Stimulated activated CD4-positive, alpha-beta T cell treated with anti-CD3 and anti-CD28 coated beads, TNF-alpha, amount 100 ng/mL, for 1 hour (primary cell): Measurements from ENCODE around the gene FBRSL1.
A peak's percentile ranks its signal among the peaks of the same experiment; 100 is the strongest.

Experiments
- DNase-seq, 3 donors: peaks; one replicate each; pipeline ENCODE4 v3.0.0-alpha.2; 2020; ENCODE audit warnings: low read depth in 3 of 3, low spot score in 1 of 3

The FBRSL1 gene

DNA sequence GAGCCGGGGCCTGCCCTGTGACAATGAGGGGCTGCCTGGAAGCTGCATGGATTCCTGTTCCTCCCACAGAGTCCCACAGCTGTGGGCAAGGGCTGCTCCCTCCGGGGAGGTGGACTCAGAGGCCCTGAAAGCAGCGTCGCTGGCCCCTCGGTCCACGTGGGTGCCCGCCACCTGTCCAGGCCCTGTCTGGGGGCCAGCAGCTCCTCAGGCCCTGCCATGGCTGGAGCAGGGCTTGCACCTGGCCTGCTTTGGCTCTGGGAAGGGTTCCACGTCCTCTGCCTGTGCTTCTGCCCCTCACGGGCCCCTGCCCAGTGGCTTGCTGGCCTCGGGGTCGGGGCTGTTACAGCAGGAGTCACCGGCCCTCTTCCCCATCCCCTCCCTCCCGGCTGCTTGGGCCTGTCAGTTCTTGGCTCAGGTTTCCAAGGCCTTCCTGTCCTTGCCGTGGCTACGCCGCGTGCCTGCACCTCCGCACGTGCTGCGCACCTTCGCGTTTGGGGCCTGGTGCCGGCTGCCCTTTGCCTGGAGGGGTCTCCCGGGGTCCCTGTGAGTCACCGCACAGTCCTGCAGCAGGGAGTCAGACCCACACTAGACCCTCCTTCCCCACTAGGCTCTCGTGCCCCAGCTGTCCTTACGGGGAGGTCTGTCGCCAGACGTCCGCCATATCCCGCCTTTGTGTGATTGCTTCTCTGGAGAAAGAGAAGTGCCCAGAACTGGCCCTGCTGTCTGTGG, 5.8 kb downstream of the FBRSL1 start:
- no peak for DNase-seq

DNA sequence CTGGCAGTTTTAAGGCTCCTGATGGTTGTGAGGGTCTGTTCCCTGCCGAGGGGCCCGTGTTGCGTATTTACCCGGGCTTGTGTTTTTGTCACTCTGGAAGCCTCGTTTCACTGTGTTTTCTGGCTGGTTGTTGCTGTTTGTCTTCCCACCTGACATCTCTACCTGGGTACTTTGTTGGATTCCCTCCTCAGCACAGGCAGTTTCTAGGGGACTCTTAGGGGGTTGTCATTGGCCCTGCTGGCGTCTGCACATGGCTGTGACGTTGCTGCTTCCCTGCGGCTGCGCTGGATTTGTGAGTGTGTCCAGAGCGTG, 6.4 kb downstream of the FBRSL1 start:
- DNase-seq: no peak

DNA sequence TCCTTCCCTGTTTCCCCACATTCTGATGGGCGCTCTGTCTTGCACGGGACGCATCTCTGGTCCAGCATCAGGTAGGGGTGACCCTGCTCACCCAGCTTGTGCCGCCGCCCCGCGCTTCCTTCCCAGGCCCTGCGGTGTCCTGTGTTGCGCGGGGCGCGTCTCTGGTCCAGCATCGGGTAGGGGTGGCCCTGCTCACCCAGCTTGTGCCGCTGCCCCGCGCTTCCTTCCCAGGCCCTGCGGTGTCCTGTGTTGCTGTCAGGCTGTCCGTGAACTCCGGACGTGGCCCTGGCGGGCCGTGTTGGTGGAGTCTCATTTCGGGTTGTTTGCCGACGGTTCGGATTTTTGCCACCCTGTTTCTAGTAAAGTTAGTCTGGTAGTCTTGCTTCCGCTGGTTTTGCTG, 6.8 kb downstream of the FBRSL1 start:
- no peak for DNase-seq

DNA sequence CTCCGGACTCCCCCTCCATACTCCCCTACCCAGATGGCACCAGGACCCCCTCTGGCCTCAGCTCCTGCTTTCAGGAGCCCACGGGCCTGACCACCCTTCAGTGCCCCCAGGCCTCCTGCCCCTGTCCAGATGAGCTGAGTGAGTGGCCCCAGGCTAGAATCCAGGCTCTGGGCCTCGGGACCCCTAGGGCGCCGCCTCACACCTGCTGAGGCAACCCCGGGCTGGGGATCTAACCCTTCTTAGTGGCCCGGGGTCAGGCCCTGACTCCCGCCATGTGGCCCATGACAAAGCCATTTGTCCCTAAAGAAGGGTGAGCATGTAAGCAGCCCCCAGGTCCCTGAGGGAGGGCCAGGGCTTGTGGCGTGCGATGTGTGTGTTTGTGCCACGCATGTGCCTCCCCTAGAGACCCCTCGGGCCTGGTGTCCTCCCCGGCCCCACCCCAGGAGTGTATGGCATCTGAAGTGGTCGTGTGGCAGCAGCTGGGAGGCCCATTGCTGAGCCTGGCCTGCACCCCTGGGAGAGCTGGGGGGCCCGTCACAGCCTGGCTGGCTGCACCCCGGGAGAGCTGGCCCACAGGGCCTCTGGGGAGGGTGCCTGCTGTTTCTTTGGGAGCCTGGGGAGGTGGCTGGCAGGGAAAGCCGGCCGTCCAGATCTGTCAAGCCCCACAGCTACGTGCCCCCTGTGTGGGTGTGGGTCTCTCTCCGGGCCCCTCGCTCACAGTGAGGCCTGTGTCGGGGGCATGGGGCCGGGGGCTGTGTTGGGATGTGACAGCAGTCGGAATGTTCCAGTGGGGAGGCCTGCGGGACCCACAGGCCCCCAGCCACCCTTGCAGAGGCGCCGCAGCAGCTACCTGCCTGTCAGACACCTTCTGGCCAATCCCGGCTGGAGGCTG, 7.8 kb downstream of the FBRSL1 start:
- DNase-seq: no peak

DNA sequence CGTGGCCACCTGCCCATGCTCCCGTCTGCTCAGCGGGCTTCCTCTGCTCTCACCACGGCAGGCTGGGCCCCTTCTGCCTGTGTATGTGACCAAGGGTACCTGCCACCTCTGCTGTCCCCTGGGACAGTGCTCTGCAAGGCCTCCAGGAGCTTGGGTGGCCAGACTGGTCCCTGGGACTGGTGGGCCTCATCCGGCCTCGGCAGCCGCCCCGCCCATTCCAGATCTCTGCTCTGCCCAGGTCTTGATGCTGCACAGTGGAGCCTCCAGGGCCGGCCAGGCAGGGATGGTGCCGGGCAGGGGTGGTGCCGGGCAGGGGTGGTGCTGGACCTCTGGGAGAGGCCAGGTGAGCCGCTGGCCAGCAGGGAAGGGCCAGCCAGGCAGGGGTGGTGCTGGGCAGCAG, 9.0 kb downstream of the FBRSL1 start:
- DNase-seq: no peak

DNA sequence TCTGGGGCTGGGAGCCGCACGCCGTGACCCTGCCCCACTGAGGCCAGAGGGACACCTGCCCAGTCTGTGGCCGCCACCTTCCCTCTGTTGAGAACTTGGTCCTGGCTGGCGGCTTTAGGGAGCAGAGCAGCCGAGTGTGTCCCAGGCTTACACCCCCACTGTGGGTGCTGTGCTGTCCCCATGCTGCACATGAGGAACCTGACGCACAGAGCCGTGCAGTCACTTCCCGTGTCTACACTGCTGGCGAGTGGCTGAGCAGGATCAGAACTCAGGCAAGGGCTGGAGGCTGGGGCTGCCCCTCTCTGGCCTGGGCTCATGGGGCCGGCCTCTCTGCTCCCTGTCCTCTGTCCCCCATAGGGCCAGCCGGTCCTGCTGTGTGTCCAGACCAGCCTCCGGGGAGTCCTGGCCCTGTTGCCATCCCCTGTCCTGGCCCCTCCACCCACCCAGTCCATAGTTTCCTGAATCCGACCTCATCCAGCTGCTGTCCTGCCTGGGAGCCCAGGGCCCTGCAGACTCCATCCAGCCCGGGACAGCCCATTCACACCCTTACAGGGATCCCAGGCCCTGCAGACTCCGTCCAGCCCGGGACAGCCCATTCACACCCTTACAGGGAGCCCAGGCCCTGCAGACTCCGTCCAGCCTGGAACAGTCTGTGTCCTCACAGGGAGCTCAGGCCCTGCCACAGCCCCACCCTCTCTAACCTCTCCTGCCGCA, 10.3 kb downstream of the FBRSL1 start:
- DNase-seq: no peak

DNA sequence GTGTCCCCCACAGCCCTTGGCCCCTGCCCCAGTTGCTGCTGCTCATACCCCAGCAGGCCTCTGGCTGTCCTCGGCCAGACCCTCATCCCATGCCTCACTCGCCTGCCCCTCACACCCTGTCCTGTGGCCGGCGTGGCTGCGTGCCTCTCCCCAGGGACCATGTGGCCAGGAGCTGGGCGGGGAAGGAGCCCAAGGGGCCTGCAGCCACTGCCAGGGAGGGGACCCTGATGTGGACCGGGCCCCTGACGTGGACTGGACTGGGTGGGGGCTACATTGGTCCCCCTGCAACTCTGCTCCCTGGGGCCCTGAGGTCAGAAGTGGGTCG, 10.9 kb downstream of the FBRSL1 start:
- DNase-seq: no peak

DNA sequence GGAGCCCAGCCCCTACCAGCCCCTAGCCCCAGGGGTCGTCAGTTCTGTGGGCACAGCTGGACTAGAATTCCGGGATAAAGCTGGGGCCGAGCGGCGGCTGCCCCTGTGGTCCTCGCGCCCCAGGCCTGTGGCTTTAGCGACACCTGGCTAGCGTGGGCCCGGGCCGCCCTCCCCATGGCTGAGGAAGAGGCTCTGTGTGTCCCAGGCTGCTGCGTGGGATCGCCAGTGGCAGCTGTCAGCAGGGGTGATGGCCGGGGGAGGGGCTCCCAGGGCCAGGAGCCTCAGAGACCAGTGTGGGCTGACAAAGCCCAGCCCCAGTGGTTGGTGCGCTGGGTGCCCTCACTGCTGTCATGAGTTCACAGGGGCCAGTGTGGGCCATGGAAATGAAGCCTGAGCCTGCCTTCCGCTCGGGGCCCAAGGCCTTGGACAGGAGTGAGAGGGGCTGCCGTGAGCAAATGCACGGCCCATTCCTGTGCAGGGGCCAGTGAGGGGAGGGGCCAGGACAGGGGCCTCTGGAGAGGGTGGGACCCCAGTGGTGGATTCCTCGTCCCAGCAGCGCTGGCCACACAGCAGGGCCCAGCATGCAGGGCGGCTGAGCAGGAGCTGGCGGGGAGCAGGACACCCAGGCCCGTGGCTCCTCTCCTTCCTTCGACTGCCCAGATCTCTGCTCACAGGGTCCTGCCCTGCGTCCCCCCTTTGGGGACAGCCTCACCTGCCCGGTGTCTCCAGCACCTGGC, 11.4 kb downstream of the FBRSL1 start:
- DNase-seq: no peak

DNA sequence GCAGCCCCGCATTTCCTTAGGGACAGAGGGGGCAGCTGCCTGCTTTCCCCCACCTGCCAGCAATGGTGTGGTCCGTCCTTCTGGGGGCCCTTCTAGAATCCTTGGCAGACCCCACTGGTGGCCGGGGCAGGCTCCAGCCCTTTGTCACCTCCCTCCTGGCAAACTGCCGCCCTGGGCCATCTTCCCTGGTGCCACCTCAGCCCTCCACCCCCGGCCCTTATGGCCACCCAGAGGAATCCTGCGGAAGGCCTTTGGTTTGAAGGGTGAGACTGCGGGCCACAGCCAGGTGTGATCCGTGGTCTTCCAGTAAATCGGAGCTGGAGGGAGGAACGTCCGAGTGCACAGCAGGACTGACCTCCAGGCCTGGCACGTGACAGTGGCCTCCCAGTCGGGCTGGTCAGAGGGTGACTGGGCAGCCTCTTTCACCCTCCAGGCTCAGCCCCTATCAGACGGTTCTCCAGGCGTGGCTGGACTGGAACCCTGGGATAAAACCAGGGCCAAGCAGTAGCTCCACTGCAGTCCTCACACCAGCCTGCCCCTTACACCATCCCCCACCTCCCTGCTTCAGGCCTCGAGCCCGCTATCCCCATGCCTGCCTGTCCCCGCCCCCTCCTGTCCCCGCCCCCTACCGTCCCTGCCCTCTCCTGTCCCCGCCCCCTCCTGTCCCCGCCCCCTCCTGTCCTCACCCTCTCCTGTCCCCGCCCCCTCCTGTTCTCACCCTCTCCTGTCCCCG, 12.4 kb downstream of the FBRSL1 start:
- no peak for DNase-seq

DNA sequence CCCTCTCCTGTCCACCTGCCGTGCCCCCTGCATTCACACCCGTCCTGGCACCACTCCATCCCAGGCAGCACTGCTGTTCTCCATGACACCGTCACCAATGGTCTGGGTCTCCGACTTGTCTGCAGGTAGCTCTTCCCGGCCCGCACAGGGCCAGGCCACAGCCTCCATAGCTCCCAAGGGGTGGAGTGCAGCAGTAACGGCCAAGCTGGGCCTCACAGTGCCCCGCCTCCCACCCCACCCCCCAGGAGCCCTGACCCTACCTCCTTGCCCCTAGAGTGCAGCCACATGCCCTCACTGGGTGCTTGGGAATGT, 12.9 kb downstream of the FBRSL1 start:
- no peak for DNase-seq

DNA sequence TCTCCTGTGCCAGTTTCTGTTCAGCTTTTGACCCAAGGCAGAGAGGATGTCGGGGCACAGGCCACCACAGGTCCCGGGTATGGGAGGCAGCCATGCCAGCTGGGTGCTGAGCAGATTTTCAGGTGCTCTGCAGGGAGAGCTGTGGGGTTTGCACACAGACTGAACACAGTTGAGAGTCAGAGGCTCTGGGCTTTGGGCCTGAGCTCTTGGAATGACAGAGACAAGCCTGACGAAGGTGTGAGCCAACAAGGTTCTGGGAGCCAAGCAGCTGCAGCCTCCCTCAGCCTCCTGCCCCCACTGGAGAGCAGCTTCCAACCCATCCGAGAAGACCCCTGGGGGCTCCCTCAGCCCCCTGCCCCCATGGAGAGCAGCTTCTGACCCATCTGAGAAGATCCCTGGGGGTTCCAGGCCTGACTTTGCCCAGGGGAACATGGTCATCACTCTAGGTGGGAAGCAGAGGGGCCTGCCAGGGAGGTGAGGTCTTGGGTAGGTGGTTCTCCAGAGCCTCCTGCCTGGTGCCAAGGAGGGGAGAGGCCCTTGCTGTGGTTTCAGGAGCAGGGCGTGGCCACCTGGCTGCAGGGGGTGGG, 13.8 kb downstream of the FBRSL1 start:
- no peak for DNase-seq

DNA sequence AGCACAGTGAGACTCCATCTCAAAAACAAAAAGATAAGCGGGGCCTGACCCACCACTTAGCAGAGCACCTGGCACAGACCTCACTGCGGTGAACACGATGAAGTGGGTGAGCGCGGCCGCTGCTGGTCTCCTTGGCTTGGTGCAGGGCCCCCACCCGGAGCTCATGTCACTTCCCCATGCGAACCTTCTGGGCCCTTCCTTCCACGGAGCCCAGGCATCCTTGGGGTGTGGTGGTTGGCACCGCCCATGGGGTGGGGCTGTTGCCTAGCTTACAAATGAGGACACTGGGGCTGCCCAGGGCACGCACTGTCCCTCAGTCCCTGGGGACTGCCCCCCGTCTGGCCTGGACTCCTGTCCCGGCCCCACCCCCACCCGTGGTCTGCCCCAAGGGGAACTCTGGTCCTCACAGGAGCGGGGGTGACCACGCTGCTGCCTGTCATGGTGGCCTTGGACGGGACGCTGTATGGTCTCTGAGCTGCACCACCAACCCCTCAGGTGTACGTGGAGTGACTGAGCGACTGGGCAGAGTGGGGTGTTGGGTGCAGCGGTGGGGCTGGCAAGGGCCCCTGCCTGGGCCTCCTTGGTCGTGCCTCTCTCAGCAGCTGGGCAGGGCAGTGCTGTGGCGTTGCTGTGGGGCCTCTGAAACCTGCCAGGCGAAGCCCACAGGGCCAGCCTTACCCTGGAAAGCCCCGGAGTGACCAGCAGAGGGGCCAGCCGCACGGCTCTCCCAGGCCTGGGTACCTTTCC, 15.3 kb downstream of the FBRSL1 start:
- no peak for DNase-seq

DNA sequence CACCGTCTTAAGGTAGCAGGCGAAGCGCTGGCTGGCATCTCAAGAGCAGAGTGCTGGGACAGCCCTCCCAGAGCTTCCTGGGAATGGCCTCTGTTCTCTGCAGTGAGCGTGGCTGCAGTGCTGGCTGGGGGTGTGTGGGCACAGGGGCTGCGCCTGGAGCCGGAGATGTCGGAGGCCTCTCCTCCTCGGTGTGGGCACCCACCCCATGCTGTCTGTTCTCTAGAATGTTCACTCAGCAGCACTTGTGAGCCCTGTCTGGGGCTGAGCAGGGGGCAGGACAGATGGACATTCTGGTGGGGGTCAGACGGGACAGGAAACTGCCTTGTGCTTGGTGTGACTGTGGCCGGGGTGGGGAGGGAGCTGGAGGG, 15.9 kb downstream of the FBRSL1 start:
- no peak for DNase-seq

DNA sequence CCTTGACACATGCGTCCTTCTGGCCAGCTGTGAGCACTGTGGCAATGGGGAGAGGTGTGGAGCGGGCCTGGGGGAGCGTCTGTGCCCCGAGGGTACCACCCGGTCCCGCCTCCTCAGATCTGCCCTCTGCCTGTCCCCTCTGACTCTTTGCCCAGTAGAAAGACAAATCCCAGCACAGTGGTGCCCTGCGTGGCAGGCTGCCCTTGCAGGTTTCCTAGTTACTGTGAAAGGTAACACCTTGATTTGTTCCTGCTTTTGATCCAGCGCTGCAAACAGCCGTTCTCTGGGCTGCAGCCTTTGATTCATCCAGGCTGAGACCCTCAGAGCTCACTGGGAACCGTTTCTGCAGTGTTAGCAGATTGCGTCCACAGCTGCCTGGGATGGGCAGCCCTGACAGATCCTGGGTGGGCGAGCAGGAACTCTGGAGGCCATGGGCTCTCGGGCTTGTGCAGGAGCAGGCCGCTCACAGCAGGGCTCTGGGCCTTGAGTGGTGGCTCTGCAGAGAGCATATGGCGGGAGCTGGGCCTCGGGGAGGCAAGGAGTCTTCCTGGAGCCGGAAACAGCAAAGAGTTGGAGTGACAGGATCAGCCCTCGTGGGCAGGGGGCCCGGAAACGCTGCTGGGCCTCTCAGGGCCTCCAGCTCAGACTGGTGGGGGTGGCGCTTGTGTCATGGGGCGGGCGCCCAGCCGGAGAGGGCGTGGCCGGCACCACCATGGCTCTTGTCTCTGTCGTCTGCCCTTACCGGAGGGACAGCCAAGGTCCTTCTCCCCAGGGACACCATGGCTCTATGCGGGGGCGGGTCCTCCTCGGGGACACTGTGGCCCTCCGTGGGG, 16.6 kb downstream of the FBRSL1 start:
- DNase-seq: peak in 2 of 3 donors; percentile 17 to 48

DNA sequence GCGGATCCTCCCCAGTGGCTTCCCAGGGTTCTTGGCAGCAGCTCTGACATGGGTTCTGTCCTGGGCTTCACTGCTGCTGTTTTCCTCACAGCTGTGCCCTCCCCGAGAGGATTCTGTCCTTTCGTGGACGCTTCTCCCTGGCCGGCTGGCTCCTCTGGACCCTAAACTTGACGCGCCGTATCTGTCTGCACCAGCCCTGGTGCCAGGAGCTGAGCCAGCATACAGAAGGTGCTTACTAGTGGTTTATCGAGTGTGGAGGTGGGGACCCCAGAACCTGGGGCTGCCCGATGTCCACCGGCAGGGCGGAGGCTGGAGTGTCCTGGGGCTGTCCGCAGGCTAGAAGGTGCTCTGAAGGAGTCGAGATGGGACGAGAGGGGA, 17.2 kb downstream of the FBRSL1 start:
- no peak for DNase-seq

DNA sequence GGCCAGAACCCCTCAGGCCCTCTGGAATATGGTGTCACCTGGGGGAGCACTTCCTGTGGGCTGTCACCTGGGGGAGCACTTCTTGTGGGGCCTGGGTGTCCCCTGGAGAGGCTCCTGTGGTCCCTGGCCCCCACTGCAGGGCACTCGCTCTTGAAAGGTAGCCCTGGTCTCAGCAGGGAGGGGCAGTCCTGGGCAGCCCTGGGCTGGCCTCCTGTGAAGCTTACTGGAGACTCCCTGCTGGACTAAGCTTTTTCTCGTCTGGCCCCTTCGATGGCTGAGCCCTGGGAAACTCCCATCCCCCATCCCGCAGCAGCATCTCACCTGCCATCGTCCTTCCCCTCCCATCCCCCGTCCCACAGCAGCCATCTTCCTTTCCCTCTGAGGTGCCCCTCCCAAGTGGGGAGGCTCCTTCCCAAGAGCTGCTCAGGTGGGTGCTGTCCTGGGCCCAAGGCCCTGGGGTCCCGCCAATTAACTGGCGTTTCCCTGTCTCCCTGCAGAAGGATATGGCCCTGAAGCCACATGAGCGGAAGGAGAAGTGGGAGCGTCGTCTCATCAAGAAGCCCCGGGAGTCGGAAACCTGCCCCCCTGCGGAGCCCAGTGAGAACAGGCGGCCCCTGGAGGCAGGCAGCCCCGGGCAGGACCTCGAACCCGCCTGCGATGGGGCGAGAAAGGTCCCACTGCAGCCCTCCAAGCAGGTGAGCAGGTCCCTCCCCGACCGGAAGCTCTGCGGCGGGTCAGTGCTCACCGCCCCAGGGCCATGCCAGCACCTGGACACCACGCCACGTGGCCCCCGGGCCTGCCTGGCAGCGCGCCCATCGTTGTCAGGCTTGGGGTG, 17.9 kb downstream of the FBRSL1 start:
- DNase-seq: no peak

DNA sequence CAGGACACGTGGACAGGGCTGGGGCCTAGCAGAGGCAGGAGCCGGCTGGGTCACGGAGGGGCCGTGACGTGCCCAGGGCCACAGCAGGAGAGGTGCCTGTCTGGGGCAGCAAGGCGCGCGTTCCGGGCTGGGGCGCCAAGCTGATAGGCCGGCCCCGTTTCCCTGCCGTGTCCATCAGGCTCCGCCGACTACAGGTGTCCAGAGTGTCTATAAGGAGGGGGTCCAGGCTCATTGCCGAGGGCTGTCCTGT, 18.5 kb downstream of the FBRSL1 start:
- no peak for DNase-seq

DNA sequence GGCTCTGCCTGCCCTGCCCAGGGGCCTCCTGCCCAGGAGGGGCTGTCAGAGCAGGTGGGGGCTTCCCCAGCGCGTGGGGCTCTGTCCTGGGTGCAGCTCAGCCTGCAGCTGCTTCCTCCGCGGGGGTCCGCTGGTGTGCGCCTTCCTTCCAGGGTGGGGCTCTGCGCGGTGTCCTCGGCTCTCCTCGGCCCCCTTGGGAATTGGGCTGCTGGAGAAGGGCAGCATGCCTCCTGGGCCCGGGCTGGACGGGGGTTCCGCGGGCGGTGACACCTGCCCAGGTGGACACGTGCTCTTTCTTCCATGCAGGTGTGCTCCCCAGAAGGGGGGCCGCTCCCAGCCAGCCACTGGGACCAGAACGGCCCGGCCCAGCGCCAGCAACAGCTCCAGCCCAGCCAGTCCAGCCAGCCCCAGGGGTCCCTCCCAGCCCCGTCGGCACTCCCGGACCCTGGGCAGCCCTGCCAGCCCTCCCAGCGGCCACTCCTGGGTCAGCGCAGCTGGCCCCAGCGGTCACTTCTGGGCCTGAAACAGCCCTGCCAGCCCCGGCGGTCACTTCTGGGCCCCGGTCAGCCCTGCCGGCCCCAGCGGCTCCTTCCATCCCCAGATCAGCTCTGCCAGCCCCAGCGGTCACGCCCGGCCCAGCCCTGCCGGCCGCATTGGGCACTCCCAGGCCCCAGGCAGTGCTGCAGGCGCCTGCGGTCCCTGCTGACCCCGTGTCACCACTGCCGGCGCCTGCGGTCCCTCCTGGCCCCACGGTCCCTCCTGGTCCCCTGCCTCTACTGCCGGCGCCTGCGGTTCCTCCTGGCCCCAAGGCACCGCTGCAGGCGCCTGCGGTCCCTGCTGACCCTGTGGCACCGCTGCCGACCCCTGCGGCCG, 19.1 kb downstream of the FBRSL1 start:
- DNase-seq: no peak
